GM12878 (cell line): ENCODE results near the gene SEMA3G. TPM values are rescaled to one million over a fixed set of nuclear protein-coding genes. Genes with fewer than 3 reads are reported as not detected.

Source experiments
- ATAC-seq: fragments of 200-7000 bp; cut with Tn5 transposase; 3 replicates; pipeline ENCODE4 v1.9.1; 2020; ENCODE audit warnings: mild to moderate bottlenecking, moderate library complexity
- BruUV-seq: library from RNA; stranded (reverse); fragments of 400-500 nt; replicated peaks from 2 replicates; lab custom pipeline; 2021; lab: Mats Ljungman, UMichigan
- CTCF ChIA-PET: fragments of 300-600 bp; sonication (Branson Sonifier 250); formaldehyde crosslinking; extraction: SDS; loops from one replicate; lab custom pipeline; 2021; ENCODE audit warnings: inconsistent platforms; lab: Yijun Ruan, JAX
- POLR2A ChIA-PET: fragments of 350-600 bp; formaldehyde crosslinking; extraction: SDS; loops from one replicate; lab custom pipeline; 2021; ENCODE audit warnings: inconsistent platforms; lab: Charles Lee
- RAD21 ChIA-PET: fragments of 300-600 bp; sonication (Branson Sonifier 250); formaldehyde crosslinking; loops from one replicate; lab custom pipeline; 2023; ENCODE audit warnings: antibody characterized with exemption; ENCODE audit not compliant: unreplicated experiment; lab: Charles Lee
- SMC1A ChIA-PET: fragments of 300-600 bp; sonication (Branson Sonifier 250); formaldehyde crosslinking; loops from one replicate; lab custom pipeline; 2023; ENCODE audit not compliant: unreplicated experiment, uncharacterized antibody; lab: Charles Lee
- DNase-seq: peaks from one replicate; pipeline ENCODE4 v3.0.0-alpha.2; 2011; ENCODE audit warnings: low read depth, low spot score
- FAIRE-seq: peaks from 3 replicates; lab custom pipeline; 2011; peaks lifted over from hg19 to GRCh38; lab: Jason Lieb, UNC
- H2AFZ ChIP-seq: 2 replicates; pipeline ENCODE4 v1.6.0; 2011; ENCODE audit warnings: low read depth, low read length, control low read depth; ENCODE audit not compliant: control insufficient read depth
- H3K27ac ChIP-seq: 2 replicates; pipeline ENCODE4 v1.5.1; 2011; ENCODE audit warnings: control low read depth; ENCODE audit not compliant: control insufficient read depth, insufficient read depth
- H3K27me3 ChIP-seq, 2 experiments: replicated peaks in 1 of 2; 2 replicates each; pipeline versions ENCODE4 v1.6.0 to v1.6.1; 2011; ENCODE audit warnings: low read length in 1 of 2; ENCODE audit not compliant: control insufficient read depth in 2 of 2, insufficient read depth in 2 of 2
- H3K36me3 ChIP-seq, 2 experiments: 2 replicates each; pipeline ENCODE4 v1.5.1; 2011; ENCODE audit warnings: low read length in 1 of 2; ENCODE audit not compliant: control insufficient read depth in 2 of 2, insufficient read depth in 2 of 2
- H3K4me1 ChIP-seq: 2 replicates; pipeline ENCODE4 v1.6.1; 2011; ENCODE audit warnings: mild to moderate bottlenecking, low read length, moderate library complexity, mixed read lengths; ENCODE audit not compliant: control insufficient read depth, insufficient read depth
- H3K4me2 ChIP-seq: 2 replicates; pipeline ENCODE4 v1.6.0; 2011; ENCODE audit warnings: control low read depth; ENCODE audit not compliant: control insufficient read depth, insufficient read depth
- H3K4me3 ChIP-seq: fragments of 200-600 bp; sonication (generic); 2 replicates; pipeline ENCODE4 v1.5.1; 2016
- H3K79me2 ChIP-seq: 2 replicates; pipeline ENCODE4 v1.6.0; 2011; ENCODE audit warnings: low read length; ENCODE audit not compliant: control insufficient read depth, insufficient read depth
- H3K9ac ChIP-seq: 2 replicates; pipeline ENCODE4 v1.8.0; 2011; ENCODE audit warnings: low read length, control low read depth, mixed read lengths; ENCODE audit not compliant: control insufficient read depth, insufficient read depth
- H3K9me3 ChIP-seq: replicated peaks from 3 replicates; pipeline ENCODE4 v1.5.1; 2011; ENCODE audit warnings: mild to moderate bottlenecking, low read length; ENCODE audit not compliant: control insufficient read depth, insufficient read depth
- H4K20me1 ChIP-seq: 2 replicates; pipeline ENCODE4 v1.6.0; 2011; ENCODE audit not compliant: control insufficient read depth, insufficient read depth
- ASH2L ChIP-seq: fragments of 300-600, 200-600 bp; sonication (generic); IDR thresholded peaks from 2 replicates; pipeline ENCODE4 v1.6.1; 2017; ENCODE audit warnings: low read depth, mild to moderate bottlenecking, borderline replicate concordance
- ATF3 ChIP-seq: IDR thresholded peaks from 2 replicates; pipeline ENCODE4 v1.6.1; 2011; ENCODE audit warnings: low read depth, mild to moderate bottlenecking, low read length, moderate library complexity, borderline replicate concordance; ENCODE audit errors: extremely low read depth
- ELK1 ChIP-seq: IDR thresholded peaks from 2 replicates; pipeline ENCODE4 v1.6.1; 2012; ENCODE audit warnings: low read depth, low read length, improper control_type of control experiment
- MYC ChIP-seq: IDR thresholded peaks from 2 replicates; pipeline ENCODE4 v1.6.1; 2011; ENCODE audit warnings: mild to moderate bottlenecking, low read length, moderate library complexity, inconsistent platforms; ENCODE audit not compliant: insufficient read depth, insufficient replicate concordance, insufficient read length, severe bottlenecking
- NFXL1 ChIP-seq: fragments of 450-650 bp; IDR thresholded peaks from 2 replicates; pipeline ENCODE4 v1.6.1; 2017; ENCODE audit warnings: antibody characterized with exemption, mild to moderate bottlenecking, borderline replicate concordance
- NKRF ChIP-seq: fragments of 450-650 bp; conservative IDR thresholded peaks from 2 replicates; pipeline ENCODE4 v1.6.1; 2017; ENCODE audit warnings: mild to moderate bottlenecking, moderate library complexity
- RAD51 ChIP-seq: fragments of 450-650 bp; IDR thresholded peaks from 2 replicates; pipeline ENCODE4 v1.6.1; 2016; ENCODE audit warnings: moderate library complexity, mild to moderate bottlenecking, inconsistent platforms
- RBBP5 ChIP-seq: fragments of 200-600 bp; sonication (generic); conservative IDR thresholded peaks from 2 replicates; pipeline ENCODE4 v1.6.1; 2016
- RUNX3 ChIP-seq: IDR thresholded peaks from 2 replicates; pipeline ENCODE4 v1.6.1; 2012; ENCODE audit warnings: low read length, inconsistent platforms
- SP1 ChIP-seq: IDR thresholded peaks from one replicate; pipeline ENCODE4 v1.6.1; 2011; ENCODE audit warnings: low read depth, low read length
- SREBF2 ChIP-seq: IDR thresholded peaks from 2 replicates; pipeline ENCODE4 v1.6.1; 2012; ENCODE audit warnings: mild to moderate bottlenecking, low read length
- SUZ12 ChIP-seq: fragments of 200-600 bp; sonication (generic); IDR thresholded peaks from one replicate; pipeline ENCODE4 v1.6.1; 2018; ENCODE audit warnings: antibody characterized with exemption, mild to moderate bottlenecking; ENCODE audit not compliant: unreplicated experiment
- TCF12 ChIP-seq: IDR thresholded peaks from 2 replicates; pipeline ENCODE4 v1.6.1; 2011; ENCODE audit warnings: low read depth, mild to moderate bottlenecking, low read length
- WGBS: methylation state at CpG from one replicate; pipeline ENCODE4 v1.1.6; 2016; ENCODE audit warnings: low lambda C conversion rate; ENCODE audit not compliant: insufficient replicate concordance, insufficient coverage; ENCODE audit errors: missing lambda C conversion rate; 5-methylcytosine and 5-hydroxymethylcytosine counted together
- in situ Hi-C: fragments of 300-500 bp; cut with MboI; formaldehyde crosslinking; loops from 9 replicates; pipeline ENCODE4 v1.14.3; 2018; ENCODE audit warnings: mixed read lengths
- intact Hi-C: fragments of 100-400 bp; cut with micrococcal nuclease; formaldehyde crosslinking; loops from one replicate; pipeline ENCODE4 v1.14.2; 2022; ENCODE audit not compliant: unreplicated experiment
- polyA plus RNA-seq, 11 experiments: library from polyadenylated mRNA; depleted of rRNA in 4 of 11; unstranded in 6 of 11; stranded (reverse) in 5 of 11; fragments of >200 nt; fragmentation: Nextera tagmentation in 4 of 11; fragmentation: Illumina TruSeq in 1 of 11; extraction: Ambion mirVana in 4 of 11; extraction: Trizol in 1 of 11; gene quantifications; 1 replicate in 1 of 11; 2 replicates in 10 of 11; pipeline versions ENCODE4 v1.2.1 to v1.2.3, GENCODE V29; 2011 to 2016; ENCODE audit warnings: inconsistent platforms in 2 of 11, missing spikeins in 2 of 11, low read depth in 1 of 11
- total RNA-seq, 4 experiments: library from RNA; depleted of rRNA in 3 of 4; stranded (reverse); fragments of >200 nt in 3 of 4; fragmentation: Illumina TruSeq in 1 of 4; extraction: Trizol in 1 of 4; gene quantifications; 2 replicates each; pipeline versions ENCODE4 v1.2.1 to v1.2.3, GENCODE V29; 2013 to 2021
- TF ChIP-seq, protein P1 (sequence below): fragments of 450-650 bp; formaldehyde crosslinking; IDR thresholded peaks from 2 replicates; pipeline ENCODE4 v1.4.0; 2022; ENCODE audit warnings: mild to moderate bottlenecking, moderate library complexity
- TF ChIP-seq, protein P2 (sequence below): fragments of 450-650 bp; IDR thresholded peaks from 2 replicates; pipeline ENCODE4 v1.6.1; 2017; ENCODE audit warnings: mild to moderate bottlenecking, moderate library complexity

SEMA3G gene
- total and polyA plus RNA-seq, 10 of the 15 experiments (the other 5 are each of a cell fraction or from before 2014, with no cell fraction given), result 0.03 to 0.04 TPM; not detected in 8

GRCh38 chr3:52395503-52395865 lies 49.4 kb downstream of the SEMA3G start:
- Histone ChIP-seq H3K79me2 (no peaks in the 10 kb centered on the region), H3K36me3 (no peaks in the 10 kb centered on the region), H3K4me1 (no peaks in the 10 kb centered on the region), H3K4me2 (no peak overlapping the region), H4K20me1 (no peaks in the 10 kb centered on the region), H3K9me3 (no peaks in the 10 kb centered on the region), H3K4me3 (no peak overlapping the region), H3K27me3 (no peaks in the 10 kb centered on the region), H3K9ac (no peak overlapping the region), H3K27ac (no peak overlapping the region), H2AFZ (no peak overlapping the region)
- no TSS peak for BruUV-seq
- ChIA-PET SMC1A (no interaction called here), RAD21 (no interaction called here), CTCF (no interaction called here), POLR2A (no interaction called here)
- FAIRE-seq (no peak), DNase-seq (no peak), ATAC-seq (no peak)
- WGBS, result 40% methylated on average over 8 of the region's 8 CpGs
- intact Hi-C loops, result no loop called here
- in situ Hi-C loops, result no loop called here
- TF ChIP-seq, protein P1, sequence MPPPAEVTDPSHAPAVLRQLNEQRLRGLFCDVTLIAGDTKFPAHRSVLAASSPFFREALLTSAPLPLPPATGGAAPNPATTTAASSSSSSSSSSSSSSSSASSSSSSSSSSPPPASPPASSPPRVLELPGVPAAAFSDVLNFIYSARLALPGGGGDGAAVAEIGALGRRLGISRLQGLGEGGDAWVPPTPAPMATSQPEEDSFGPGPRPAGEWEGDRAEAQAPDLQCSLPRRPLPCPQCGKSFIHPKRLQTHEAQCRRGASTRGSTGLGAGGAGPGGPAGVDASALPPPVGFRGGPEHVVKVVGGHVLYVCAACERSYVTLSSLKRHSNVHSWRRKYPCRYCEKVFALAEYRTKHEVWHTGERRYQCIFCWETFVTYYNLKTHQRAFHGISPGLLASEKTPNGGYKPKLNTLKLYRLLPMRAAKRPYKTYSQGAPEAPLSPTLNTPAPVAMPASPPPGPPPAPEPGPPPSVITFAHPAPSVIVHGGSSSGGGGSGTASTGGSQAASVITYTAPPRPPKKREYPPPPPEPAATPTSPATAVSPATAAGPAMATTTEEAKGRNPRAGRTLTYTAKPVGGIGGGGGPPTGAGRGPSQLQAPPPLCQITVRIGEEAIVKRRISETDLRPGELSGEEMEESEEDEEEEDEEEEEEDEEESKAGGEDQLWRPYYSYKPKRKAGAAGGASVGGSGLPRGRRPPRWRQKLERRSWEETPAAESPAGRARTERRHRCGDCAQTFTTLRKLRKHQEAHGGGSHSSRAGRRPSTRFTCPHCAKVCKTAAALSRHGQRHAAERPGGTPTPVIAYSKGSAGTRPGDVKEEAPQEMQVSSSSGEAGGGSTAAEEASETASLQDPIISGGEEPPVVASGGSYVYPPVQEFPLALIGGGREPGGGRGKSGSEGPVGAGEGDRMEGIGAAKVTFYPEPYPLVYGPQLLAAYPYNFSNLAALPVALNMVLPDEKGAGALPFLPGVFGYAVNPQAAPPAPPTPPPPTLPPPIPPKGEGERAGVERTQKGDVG (CRISPR knock-in tag), result no peak
- no peak for TF ChIP-seq NKRF
- no peak for TF ChIP-seq ASH2L
- TF ChIP-seq ATF3, result no peak
- TF ChIP-seq, protein P2, sequence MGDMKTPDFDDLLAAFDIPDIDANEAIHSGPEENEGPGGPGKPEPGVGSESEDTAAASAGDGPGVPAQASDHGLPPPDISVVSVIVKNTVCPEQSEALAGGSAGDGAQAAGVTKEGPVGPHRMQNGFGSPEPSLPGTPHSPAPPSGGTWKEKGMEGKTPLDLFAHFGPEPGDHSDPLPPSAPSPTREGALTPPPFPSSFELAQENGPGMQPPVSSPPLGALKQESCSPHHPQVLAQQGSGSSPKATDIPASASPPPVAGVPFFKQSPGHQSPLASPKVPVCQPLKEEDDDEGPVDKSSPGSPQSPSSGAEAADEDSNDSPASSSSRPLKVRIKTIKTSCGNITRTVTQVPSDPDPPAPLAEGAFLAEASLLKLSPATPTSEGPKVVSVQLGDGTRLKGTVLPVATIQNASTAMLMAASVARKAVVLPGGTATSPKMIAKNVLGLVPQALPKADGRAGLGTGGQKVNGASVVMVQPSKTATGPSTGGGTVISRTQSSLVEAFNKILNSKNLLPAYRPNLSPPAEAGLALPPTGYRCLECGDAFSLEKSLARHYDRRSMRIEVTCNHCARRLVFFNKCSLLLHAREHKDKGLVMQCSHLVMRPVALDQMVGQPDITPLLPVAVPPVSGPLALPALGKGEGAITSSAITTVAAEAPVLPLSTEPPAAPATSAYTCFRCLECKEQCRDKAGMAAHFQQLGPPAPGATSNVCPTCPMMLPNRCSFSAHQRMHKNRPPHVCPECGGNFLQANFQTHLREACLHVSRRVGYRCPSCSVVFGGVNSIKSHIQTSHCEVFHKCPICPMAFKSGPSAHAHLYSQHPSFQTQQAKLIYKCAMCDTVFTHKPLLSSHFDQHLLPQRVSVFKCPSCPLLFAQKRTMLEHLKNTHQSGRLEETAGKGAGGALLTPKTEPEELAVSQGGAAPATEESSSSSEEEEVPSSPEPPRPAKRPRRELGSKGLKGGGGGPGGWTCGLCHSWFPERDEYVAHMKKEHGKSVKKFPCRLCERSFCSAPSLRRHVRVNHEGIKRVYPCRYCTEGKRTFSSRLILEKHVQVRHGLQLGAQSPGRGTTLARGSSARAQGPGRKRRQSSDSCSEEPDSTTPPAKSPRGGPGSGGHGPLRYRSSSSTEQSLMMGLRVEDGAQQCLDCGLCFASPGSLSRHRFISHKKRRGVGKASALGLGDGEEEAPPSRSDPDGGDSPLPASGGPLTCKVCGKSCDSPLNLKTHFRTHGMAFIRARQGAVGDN, result no peak
- no peak for TF ChIP-seq MYC
- no peak for TF ChIP-seq NFXL1
- no peak for TF ChIP-seq TCF12
- no peak for TF ChIP-seq RBBP5
- TF ChIP-seq SUZ12, result no peak
- TF ChIP-seq SREBF2, result no peak
- TF ChIP-seq RAD51, result no peak
- TF ChIP-seq ELK1, result no peak
- no peak for TF ChIP-seq SP1
- no peak for TF ChIP-seq RUNX3
